NCI-H2227 treated with DMSO at 0.1 percent for 48 hours (cell line): Measurements from ENCODE around the gene BANK1.

Source experiments
- DNase-seq: peaks from one replicate; lab custom pipeline; 2025; lab: John Stamatoyannopoulos, UW

BANK1 gene, protein sequence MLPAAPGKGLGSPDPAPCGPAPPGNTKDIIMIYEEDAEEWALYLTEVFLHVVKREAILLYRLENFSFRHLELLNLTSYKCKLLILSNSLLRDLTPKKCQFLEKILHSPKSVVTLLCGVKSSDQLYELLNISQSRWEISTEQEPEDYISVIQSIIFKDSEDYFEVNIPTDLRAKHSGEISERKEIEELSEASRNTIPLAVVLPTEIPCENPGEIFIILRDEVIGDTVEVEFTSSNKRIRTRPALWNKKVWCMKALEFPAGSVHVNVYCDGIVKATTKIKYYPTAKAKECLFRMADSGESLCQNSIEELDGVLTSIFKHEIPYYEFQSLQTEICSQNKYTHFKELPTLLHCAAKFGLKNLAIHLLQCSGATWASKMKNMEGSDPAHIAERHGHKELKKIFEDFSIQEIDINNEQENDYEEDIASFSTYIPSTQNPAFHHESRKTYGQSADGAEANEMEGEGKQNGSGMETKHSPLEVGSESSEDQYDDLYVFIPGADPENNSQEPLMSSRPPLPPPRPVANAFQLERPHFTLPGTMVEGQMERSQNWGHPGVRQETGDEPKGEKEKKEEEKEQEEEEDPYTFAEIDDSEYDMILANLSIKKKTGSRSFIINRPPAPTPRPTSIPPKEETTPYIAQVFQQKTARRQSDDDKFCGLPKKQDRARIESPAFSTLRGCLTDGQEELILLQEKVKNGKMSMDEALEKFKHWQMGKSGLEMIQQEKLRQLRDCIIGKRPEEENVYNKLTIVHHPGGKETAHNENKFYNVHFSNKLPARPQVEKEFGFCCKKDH

DNA sequence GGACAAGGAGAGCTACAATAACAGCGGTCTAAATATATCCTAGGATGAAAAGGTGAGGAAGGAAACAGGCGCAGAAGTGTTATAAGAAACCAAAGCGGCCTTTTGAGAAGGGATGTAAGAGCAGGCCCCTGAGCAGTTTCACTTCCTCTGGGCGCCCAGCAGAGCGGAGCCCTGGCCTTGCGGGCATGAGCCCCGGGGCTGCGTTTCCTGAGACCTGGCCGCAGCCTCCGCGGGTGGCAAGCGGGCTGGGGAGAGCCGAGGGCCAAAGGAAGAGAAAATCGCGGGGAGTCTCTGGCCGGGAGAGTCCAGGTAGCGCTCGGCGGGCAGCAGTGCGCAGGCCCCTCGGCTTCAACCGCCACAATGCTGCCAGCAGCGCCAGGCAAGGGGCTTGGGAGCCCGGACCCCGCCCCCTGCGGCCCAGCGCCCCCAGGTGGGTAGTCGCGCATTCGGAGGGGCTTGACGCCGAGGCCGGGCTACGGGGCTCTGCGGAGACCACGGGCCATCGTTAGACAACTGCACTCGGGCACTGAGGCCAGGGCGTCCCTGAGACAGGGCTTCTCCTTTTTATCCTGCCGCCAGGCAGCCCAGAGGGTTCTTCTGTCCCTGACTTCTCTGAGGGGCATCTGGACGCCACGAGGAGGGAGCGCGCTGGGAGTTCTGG, at the start of gene BANK1:
TSS of gene BANK1 (plus strand) at position 210 of the 661 bp plus-strand sequence. CDS start at position 361, 151 bp downstream.
- DNase-seq: peak; percentile 41

DNA sequence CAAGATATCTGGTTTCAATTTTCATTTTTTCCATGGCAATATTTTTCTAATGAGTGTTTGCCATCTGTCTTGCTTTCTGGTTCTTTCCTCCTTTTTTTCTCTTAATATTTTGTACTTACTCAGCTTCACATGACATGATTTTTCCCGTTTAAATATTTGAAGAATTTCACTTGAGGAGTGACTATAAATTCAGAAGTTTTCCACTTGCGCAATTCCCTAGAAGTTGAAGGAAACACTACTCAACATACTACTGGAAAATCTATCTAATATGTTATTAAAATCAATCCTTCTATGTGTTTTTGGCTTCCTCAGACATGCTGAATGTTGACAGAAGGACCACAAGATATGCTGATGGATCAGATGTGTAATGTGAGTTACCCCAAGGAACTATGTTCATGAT, 36.8 kb upstream of the BANK1 start:
- no peak for DNase-seq

DNA sequence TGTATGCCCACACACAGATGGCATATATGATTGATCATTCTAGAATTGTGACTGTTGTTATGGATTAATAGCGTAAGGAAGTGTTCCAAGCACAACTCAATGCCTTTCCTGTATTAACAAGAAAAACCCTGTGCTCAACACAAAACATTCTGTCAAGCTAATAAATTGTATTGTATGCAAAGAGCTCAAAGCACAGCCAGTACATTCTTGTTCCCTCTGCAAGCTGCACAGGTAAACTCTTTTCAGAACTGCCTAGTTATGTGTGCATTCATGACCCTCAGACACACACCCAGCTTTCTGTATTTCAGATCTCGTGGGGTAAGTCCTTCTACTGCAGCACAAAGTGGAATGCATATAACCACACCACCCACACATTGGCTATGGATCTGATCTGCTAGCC, 34.3 kb upstream of the BANK1 start:
- DNase-seq: no peak

DNA sequence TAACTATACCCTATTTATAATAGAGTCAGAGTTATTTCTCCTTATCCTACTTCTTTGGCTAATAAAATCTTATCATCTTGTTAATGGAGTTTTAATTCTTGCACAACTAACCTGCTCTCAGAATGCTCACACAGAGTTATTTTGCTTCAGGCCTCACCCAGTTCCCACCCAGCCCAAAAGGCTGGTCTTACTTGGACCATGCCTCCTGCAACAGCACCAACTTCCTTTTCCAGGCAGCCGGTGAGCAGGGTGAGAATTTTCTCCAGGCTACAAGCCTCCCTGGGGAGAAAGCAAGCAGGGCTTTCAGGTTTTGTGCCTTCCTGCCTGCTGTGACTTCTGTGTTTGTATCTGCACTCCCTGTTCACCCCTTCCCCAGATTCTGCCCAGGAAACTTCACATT, 29.1 kb upstream of the BANK1 start:
- DNase-seq: no peak

DNA sequence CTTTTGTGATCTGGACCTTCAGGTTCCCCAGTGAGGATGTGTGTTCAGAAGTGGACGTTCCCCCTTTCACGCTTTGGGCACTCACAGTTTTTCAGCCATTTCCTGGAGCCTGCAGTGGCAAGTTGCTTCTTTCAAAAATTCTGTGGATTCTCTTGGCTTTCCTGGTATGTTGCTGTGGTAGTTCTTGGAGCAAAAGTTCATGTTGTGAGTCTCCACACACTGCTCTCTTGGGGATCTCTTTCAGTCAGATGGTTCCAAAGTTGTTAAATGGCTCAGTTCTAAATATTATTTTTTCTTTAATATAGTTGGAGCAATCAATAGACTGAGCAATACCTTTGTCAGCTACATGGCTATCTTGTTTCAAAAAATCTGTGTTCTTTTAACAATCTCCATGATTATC, 28.5 kb upstream of the BANK1 start:
- no peak for DNase-seq

DNA sequence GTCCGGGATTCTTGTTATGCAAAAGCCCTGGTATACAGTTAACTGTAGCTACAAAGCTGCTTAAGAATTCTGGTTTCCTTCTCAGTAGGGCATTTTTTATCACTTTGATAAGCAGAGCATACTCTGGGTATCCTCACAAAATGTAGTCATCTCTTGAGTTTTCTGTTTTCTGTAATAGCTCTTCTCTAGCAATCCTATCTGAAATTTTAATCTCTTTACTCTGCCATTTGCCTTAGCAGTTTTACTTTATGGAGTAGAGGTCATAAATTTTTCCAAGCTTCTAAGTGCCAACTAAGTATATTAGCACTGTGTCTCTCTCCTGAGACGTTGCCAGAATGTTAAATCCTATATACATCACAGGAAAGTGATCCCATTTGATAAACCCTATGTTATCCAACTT, 28.0 kb upstream of the BANK1 start:
- no peak for DNase-seq

GRCh38 chr4:101763576-101763975, 27.0 kb upstream of the BANK1 start:
- no peak for DNase-seq

GRCh38 chr4:101774807-101775206, 15.7 kb upstream of the BANK1 start:
- DNase-seq: no peak

GRCh38 chr4:101777431-101777830, 13.1 kb upstream of the BANK1 start:
- no peak for DNase-seq

DNA sequence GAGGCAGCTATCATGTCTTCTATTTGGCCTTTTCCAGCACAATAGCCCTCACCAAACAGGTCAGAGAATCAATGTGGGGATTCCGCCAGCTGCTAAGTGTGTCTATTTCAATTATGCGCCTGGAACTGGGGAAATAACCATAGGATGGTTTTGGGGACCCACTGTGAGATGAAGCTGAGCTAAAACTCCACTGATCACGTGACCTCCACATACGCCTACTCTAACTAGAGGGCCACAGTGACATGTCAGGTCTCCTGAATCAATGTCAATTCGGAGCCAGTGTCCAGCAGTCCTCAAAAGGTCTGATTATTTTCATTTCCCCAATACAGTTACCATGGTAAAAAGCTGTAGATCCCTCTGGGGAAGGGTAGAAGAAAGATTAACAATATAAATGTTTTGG, 10.2 kb upstream of the BANK1 start:
- no peak for DNase-seq

DNA sequence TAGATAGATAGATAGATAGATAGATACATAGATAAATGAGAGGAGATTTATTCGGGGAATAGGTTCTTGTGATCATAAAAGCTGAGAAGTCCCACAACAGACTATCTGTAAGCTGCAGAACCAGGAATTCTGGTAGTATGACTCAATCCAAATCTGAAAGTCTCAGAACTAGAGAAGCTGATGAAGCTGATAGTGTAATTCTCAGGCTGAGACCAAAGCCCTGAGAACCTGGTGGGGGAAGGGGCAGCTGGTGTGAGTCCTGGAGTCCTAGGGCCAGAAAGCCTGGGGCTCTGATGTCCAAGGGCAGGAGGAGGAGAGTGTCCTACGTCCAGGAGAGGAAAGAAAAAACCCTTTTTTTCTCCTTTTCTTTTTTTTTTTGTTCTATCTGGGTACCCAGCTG, 8.0 kb upstream of the BANK1 start:
- DNase-seq: no peak

- no peak for DNase-seq
These were observed 5.6 kb upstream of the BANK1 start for GRCh38 chr4:101784957-101785356.

GRCh38 chr4:101785486-101785885, 5.0 kb upstream of the BANK1 start:
- DNase-seq: no peak

GRCh38 chr4:101787701-101788316, 2.7 kb upstream of the BANK1 start:
- DNase-seq: peak; percentile 59

DNA sequence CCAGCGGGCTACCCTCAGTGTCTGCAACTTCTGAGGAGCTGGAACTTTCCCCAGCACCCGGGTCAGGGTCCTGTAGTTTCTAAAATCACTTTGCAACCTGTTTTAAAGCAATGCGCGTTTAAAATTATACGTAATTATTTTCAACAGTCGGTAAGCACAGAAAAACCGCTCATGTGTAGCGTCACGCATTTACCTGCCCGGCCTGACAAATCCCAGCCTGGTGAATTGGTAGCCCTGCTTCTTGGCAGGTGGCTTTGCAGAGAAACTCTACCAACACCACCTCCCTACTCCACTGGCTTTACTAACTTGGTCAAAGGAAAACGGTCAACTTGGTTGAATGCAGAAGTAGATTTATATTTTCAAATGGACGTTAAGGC, 640 bp downstream of the BANK1 start:
- no peak for DNase-seq

DNA sequence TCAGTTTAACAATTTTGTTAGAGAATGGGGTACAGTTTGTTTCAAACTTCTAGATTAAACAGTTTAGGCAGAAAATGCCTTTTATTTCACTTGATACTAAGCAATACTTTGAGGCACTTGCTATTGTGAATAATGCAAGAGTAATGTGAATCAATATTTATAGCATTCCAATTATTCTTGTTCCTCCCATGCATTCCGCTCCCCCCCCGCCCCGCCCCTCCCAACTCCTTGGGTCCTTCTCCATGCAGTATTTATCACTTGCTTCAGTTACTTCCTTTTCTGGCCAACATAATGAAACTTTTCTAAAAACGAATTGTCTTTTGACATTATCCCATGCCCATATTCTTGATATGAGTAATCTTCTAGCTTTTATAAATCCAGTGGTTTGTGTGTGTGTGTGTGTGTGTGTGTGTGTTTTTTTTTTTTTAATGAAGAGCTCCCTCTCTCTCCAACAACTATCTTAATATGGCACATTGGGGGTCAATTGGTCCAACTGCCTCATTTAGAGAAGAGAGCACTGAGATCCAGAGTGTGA, 1.6 kb downstream of the BANK1 start:
- no peak for DNase-seq

GRCh38 chr4:101793397-101793796, 2.9 kb downstream of the BANK1 start:
- no peak for DNase-seq

DNA sequence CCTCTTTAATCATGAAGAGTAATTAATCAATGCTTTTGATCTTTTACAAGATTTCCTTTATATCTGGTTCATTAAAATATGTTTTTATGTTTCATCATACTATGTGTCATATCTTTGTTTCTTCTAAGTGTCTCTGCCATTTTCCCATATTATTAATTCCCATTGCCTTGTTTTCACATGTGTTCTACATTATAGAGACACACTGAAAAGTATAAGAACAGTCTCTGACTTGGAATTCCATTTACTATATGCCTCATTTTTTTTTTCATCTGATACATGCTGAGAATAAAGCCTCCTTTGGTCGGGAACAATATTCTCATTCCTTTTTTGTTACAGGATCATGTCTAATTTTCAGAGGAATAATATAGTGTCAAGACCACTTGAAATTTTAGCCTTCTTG, 4.3 kb downstream of the BANK1 start:
- no peak for DNase-seq

DNA sequence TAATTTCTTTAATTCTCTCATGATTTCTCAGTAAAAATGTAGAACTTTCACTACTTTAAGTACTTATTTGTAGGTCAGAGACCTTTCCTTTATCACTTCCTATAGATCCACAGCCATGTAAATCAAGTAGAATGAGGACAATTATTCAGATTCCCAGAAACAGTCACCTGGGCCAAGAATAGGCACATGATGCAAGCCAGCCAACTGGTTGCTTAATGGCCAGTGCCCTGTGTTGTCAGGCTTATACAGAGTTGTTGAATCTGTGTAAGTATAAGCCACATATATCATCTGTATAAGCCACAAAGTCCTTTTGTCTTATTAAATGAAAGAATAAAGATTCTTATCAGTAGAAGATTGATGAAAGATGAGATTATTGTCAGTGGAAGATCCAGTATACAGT, 5.2 kb downstream of the BANK1 start:
- no peak for DNase-seq

DNA sequence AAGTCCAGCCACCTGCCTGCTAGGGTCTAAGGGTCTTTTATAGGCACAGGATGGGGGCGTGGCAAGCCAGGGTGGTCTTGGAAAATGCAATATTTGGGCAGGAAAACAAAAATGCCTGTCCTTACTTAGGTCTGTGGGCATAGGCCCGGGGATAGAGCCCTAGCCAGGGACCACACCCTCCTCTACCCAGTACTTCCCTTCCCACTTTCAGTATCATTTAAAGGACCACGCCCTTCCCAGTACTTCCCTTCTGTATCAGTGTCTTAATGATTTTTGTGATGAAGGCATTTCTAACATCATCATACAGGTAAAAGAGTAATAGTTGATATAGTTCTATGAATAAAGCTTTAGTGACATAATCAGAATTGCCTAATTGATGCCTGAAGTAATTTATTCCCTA, 11.4 kb downstream of the BANK1 start:
- no peak for DNase-seq

- no peak for DNase-seq
These were observed 16.4 kb downstream of the BANK1 start for GRCh38 chr4:101806914-101807313.

DNA sequence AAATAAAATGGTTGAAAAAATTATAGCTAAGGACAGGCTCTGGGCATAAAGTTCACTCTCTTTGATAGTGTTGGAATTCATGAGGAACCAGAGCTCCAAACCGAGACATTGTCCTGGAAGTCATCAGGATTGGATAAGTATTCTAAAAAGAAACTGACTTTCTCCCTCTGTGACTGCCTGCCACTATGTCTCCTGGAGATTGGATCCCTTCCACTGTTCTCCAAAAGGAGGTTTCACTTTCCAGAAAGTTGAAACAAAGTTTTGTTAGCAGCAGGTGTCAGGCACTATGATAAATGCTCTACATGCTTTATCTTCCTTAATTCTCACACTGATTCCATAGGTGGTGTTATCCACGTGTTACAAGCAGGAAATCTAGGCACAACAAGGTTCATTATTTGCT, 16.8 kb downstream of the BANK1 start:
- no peak for DNase-seq
